ENCODE data around the gene LMBRD1.

LMBRD1 gene

GRCh38 chr6:69722683-69723082 is 74.1 kb downstream of the LMBRD1 start:
- no peak for DNase-seq (ENCODE audit: low read depth)
- TF ChIP-seq CTCF (IDR thresholded peaks at IDR 0.05; ENCODE audit: control insufficient read depth, extremely low read depth, insufficient read depth): no peak
- no peak overlapping the region for H3K4me3 ChIP-seq (ENCODE audit: low read depth, low read length)

- H3K4me3 ChIP-seq (ENCODE audit: low read depth, low read length): no peak overlapping the region
- DNase-seq (ENCODE audit: low read depth): peak; percentile 10
- TF ChIP-seq CTCF (IDR thresholded peaks at IDR 0.05; ENCODE audit: control insufficient read depth, extremely low read depth, insufficient read depth): peak; percentile 68
Measured at GRCh38 chr6:69719602-69720193, 77.1 kb downstream of the LMBRD1 start.

GRCh38 chr6:69706724-69707123 is 90.1 kb downstream of the LMBRD1 start:
- H3K4me3 ChIP-seq (ENCODE audit: low read depth, low read length): no peak overlapping the region
- DNase-seq (ENCODE audit: low read depth): no peak
- no peak for TF ChIP-seq CTCF (IDR thresholded peaks at IDR 0.05; ENCODE audit: control insufficient read depth, extremely low read depth, insufficient read depth)

GRCh38 chr6:69705954-69706353 is 90.9 kb downstream of the LMBRD1 start:
- DNase-seq (ENCODE audit: low read depth): no peak
- no peak overlapping the region for H3K4me3 ChIP-seq (ENCODE audit: low read depth, low read length)
- TF ChIP-seq CTCF (IDR thresholded peaks at IDR 0.05; ENCODE audit: control insufficient read depth, extremely low read depth, insufficient read depth): no peak

- TF ChIP-seq CTCF (IDR thresholded peaks at IDR 0.05; ENCODE audit: control insufficient read depth, extremely low read depth, insufficient read depth): no peak
- no peak overlapping the region for H3K4me3 ChIP-seq (ENCODE audit: low read depth, low read length)
- DNase-seq (ENCODE audit: low read depth): no peak
Measured at GRCh38 chr6:69704916-69705315, 91.9 kb downstream of the LMBRD1 start.

GRCh38 chr6:69699655-69700054 is 97.2 kb downstream of the LMBRD1 start:
- no peak overlapping the region for H3K4me3 ChIP-seq (ENCODE audit: low read depth, low read length)
- DNase-seq (ENCODE audit: low read depth): no peak
- TF ChIP-seq CTCF (IDR thresholded peaks at IDR 0.05; ENCODE audit: control insufficient read depth, extremely low read depth, insufficient read depth): no peak

- no peak overlapping the region for H3K4me3 ChIP-seq (ENCODE audit: low read depth, low read length)
- TF ChIP-seq CTCF (IDR thresholded peaks at IDR 0.05; ENCODE audit: control insufficient read depth, extremely low read depth, insufficient read depth): no peak
- no peak for DNase-seq (ENCODE audit: low read depth)
Measured at GRCh38 chr6:69696273-69696672, 100.5 kb downstream of the LMBRD1 start.
